HepG2 (cell line): Measurements from ENCODE around the gene KDM6B. TPM values are rescaled to one million over a fixed set of nuclear protein-coding genes. Genes with fewer than 3 reads are reported as not detected.

Experiments
- DDIT3 ChIP-seq: sonication (generic); formaldehyde crosslinking; IDR thresholded peaks from 2 replicates; pipeline ENCODE4 v1.4.0; 2020; ENCODE audit warnings: mild to moderate bottlenecking, missing genetic modification reagents
- E2F1 ChIP-seq: sonication (generic); formaldehyde crosslinking; IDR thresholded peaks from 2 replicates; pipeline ENCODE4 v1.5.0; 2020; ENCODE audit warnings: missing genetic modification reagents
- GMEB2 ChIP-seq: IDR thresholded peaks from 2 replicates; pipeline ENCODE4 v1.6.1; 2016; ENCODE audit warnings: missing biosample characterization, missing genetic modification reagents, low read depth
- HDAC6 ChIP-seq: fragments of 200-600 bp; sonication (generic); IDR thresholded peaks from 2 replicates; pipeline ENCODE4 v1.7.0; 2017; ENCODE audit warnings: mild to moderate bottlenecking, antibody characterized with exemption, low read length, low read depth
- KDM6A ChIP-seq: IDR thresholded peaks from 2 replicates; pipeline ENCODE4 v1.6.1; 2016; ENCODE audit warnings: low read depth
- MAZ ChIP-seq, 2 experiments: sonication (generic) in 1 of 2; formaldehyde crosslinking in 1 of 2; IDR thresholded peaks; 2 replicates each; pipeline versions ENCODE4 v1.5.0 to v1.6.1; 2012 to 2020; ENCODE audit warnings: low read depth in 2 of 2, mild to moderate bottlenecking in 2 of 2, borderline replicate concordance in 1 of 2, improper control_type of control experiment in 1 of 2, low read length in 1 of 2, missing genetic modification reagents in 1 of 2, moderate library complexity in 1 of 2
- SETDB1 ChIP-seq: sonication (generic); formaldehyde crosslinking; IDR thresholded peaks from 2 replicates; pipeline ENCODE4 v1.5.1; 2020; ENCODE audit warnings: missing genetic modification reagents, mild to moderate bottlenecking, borderline replicate concordance
- SNAPC2 ChIP-seq: sonication (generic); formaldehyde crosslinking; IDR thresholded peaks from 2 replicates; pipeline ENCODE4 v1.8.1; 2022; ENCODE audit warnings: mild to moderate bottlenecking, missing genetic modification reagents
- SNRNP70 ChIP-seq: fragments of 200-400 bp; formaldehyde crosslinking; IDR thresholded peaks from 2 replicates; pipeline ENCODE4 v1.6.1; 2017; ENCODE audit warnings: mild to moderate bottlenecking, low read depth, low read length, moderate library complexity
- ZBTB20 ChIP-seq: sonication (generic); formaldehyde crosslinking; IDR thresholded peaks from 2 replicates; pipeline ENCODE4 v1.8.1; 2023; ENCODE audit warnings: missing genetic modification reagents, low read depth, mild to moderate bottlenecking, borderline replicate concordance
- ZBTB25 ChIP-seq: IDR thresholded peaks from 2 replicates; pipeline ENCODE4 v1.6.1; 2018; ENCODE audit warnings: missing genetic modification reagents
- ZBTB42 ChIP-seq: sonication (generic); formaldehyde crosslinking; IDR thresholded peaks from 2 replicates; pipeline ENCODE4 v1.5.0; 2020; ENCODE audit warnings: mild to moderate bottlenecking, missing genetic modification reagents
- ZHX2 ChIP-seq, 2 experiments: sonication (generic) in 1 of 2; formaldehyde crosslinking in 1 of 2; IDR thresholded peaks; 2 replicates each; pipeline versions ENCODE4 v1.6.1 to v1.9.0; 2014 to 2022; ENCODE audit warnings: antibody characterized with exemption in 1 of 2, borderline replicate concordance in 1 of 2, inconsistent platforms in 1 of 2, low read depth in 1 of 2, missing genetic modification reagents in 1 of 2
- ZNF530 ChIP-seq: sonication (generic); formaldehyde crosslinking; IDR thresholded peaks from 2 replicates; pipeline ENCODE4 v1.5.0; 2020; ENCODE audit warnings: low read depth, mild to moderate bottlenecking, missing genetic modification reagents
- ZNF614 ChIP-seq: IDR thresholded peaks from 2 replicates; pipeline ENCODE4 v1.6.1; 2018; ENCODE audit warnings: missing biosample characterization, missing genetic modification reagents, inconsistent platforms, borderline replicate concordance
- ZNF7 ChIP-seq: IDR thresholded peaks from 2 replicates; pipeline ENCODE4 v1.6.1; 2016; ENCODE audit warnings: missing biosample characterization, missing genetic modification reagents
- ZNF883 ChIP-seq: sonication (generic); formaldehyde crosslinking; IDR thresholded peaks from 2 replicates; pipeline ENCODE4 v1.5.1; 2020; ENCODE audit warnings: mild to moderate bottlenecking, missing genetic modification reagents; ENCODE audit errors: not compliant biosample characterization
- polyA plus RNA-seq, 8 experiments: library from polyadenylated mRNA; depleted of rRNA in 3 of 8; stranded (reverse) in 7 of 8; unstranded in 1 of 8; fragments of >200 nt; fragmentation: Illumina TruSeq in 4 of 8; extraction: Trizol in 4 of 8; gene quantifications; 2 replicates each; pipeline versions ENCODE4 v1.2.1 to v1.2.3, GENCODE V29; 2011 to 2016; ENCODE audit warnings: low read depth in 4 of 8, missing spikeins in 1 of 8, mixed read lengths in 1 of 8; ENCODE audit not compliant: insufficient read depth in 1 of 8
- total RNA-seq, 5 experiments: library from RNA; depleted of rRNA; stranded (reverse); fragments of >200 nt; fragmentation: Illumina TruSeq; extraction: Trizol; gene quantifications; 2 replicates each; pipeline ENCODE4 v1.2.3, GENCODE V29; 2016; ENCODE audit warnings: low read depth in 1 of 5

The KDM6B gene
- total and polyA plus RNA-seq, 2 of the 13 experiments (the other 11 are each of a cell fraction or from before 2014, with no cell fraction given): 1.3 to 2.1 TPM

- TF ChIP-seq E2F1 (CRISPR knock-in tag): no peak
- TF ChIP-seq ZNF530 (CRISPR knock-in tag): no peak
- no peak for TF ChIP-seq ZNF614 (CRISPR knock-in tag)
- no peak for TF ChIP-seq ZNF7 (CRISPR knock-in tag)
- TF ChIP-seq ZNF883 (CRISPR knock-in tag): no peak
- peak; percentile 23; the same call in 1 of the 2 replicates for TF ChIP-seq ZBTB25 (CRISPR knock-in tag)
- no peak for TF ChIP-seq SETDB1 (CRISPR knock-in tag)
- no peak for TF ChIP-seq SNRNP70
- no peak for TF ChIP-seq ZHX2 (IDR thresholded peaks at IDR 0.05; ENCODE audit: low read depth)
- no peak for TF ChIP-seq ZHX2 (CRISPR knock-in tag; IDR thresholded peaks at IDR 0.05; ENCODE audit: borderline replicate concordance)
- TF ChIP-seq MAZ (IDR thresholded peaks at IDR 0.05; ENCODE audit: borderline replicate concordance, low read depth, low read length): no peak; the same call in 1 of the 2 replicates
- 0 out of 2 replicates have a peak, but pooled peaks have one; percentile 50 for TF ChIP-seq MAZ (CRISPR knock-in tag; IDR thresholded peaks at IDR 0.05; ENCODE audit: low read depth)
- no peak for TF ChIP-seq HDAC6
- no peak for TF ChIP-seq SNAPC2
- TF ChIP-seq DDIT3 (CRISPR knock-in tag): no peak
- no peak for TF ChIP-seq ZBTB42
- no peak for TF ChIP-seq ZBTB20 (CRISPR knock-in tag)
- TF ChIP-seq KDM6A: no peak
- no peak for TF ChIP-seq GMEB2 (CRISPR knock-in tag)
Measured at GRCh38 chr17:7844292-7845154, 10.5 kb downstream of the KDM6B start (continued).
